GM12874 (cell line): ENCODE measurements around the gene EDIL3.

Experiments used
- CTCF ChIP-seq: IDR thresholded peaks from 2 replicates; pipeline ENCODE4 v1.5.1; 2011; ENCODE audit warnings: low read depth, mild to moderate bottlenecking, control low read depth, low read length, moderate library complexity; ENCODE audit not compliant: insufficient read depth

The EDIL3 gene

GRCh38 chr5:84292788-84293653, 91.7 kb downstream of the EDIL3 start:
- no peak for TF ChIP-seq CTCF

GRCh38 chr5:84292000-84292642, 92.6 kb downstream of the EDIL3 start:
- no peak for TF ChIP-seq CTCF

- TF ChIP-seq CTCF: no peak
These were observed 94.0 kb downstream of the EDIL3 start for GRCh38 chr5:84290673-84291072.

DNA sequence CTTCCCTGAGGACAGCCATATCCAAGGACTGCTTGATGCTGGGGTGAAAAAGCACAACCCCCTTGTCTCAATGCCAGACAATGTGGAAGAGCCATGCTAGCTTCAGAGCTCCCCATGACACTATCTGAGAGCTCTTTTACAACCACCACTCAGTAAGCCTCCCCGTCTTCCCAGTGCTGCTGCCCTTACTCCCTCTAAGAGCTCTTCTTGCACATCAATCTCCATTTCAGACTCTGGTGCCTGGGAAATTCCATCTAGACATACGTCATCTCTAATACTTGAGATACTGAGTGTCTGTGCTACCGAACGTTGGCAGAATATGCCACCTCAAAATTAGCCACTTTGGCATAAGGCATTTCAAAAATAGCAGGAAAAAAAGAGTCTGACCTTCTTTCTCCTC, 94.5 kb downstream of the EDIL3 start:
- TF ChIP-seq CTCF: no peak

DNA sequence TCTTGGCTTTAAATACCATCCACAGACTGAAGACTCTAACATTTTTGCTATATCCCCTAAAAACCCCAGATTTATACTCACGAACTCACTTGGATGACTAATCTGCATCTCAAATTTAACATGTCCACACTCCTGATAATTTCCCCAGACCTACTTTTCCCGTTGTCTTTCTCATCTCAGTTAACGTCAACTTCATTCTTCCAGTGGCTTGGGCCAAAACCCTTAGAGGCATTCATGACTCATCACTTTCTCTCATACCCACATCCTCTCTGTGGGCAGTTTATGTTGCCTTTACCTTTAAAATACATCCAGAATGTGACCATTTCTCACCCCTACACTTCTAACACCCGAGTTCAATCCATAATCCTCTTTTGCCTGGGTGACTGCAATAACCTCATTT, 96.7 kb downstream of the EDIL3 start:
- no peak for TF ChIP-seq CTCF

DNA sequence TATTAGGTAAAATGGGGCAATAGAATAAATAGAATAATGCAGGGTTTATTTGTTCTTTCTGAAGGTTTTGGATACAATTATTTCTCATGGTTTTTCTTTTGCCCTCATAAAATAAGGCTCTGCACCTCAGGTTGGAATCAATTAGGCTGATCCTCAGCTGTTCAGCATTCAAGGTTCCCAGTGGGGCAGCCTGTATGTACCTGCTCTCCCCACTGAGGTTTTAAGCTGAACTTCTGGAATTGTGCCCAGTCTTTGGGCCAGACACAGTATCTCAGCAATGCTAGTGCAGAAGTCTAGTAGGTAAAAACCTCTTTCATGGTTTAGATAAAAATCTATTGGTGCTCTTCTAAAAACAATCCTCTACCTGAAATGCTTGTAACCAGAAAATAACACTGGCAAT, 98.0 kb downstream of the EDIL3 start:
- no peak for TF ChIP-seq CTCF

GRCh38 chr5:84285641-84286637, 98.7 kb downstream of the EDIL3 start:
- TF ChIP-seq CTCF: no peak
